Right lobe of liver (tissue), 4 donors: Measurements from ENCODE around the gene EVC.

Experiments used
- POLR2A ChIP-seq: fragments of 450-650 bp; IDR thresholded peaks from one replicate; pipeline ENCODE4 v1.6.1; 2017; ENCODE audit warnings: antibody characterized with exemption, mild to moderate bottlenecking
- TF ChIP-seq, protein P1 (sequence below), 4 donors: fragments of 200-600 bp in 3 of 4; fragments of 450-650 bp in 1 of 4; IDR thresholded peaks; one replicate each; pipeline versions ENCODE4 v1.5.1 to v1.8.0; 2016 to 2022; ENCODE audit warnings: antibody characterized with exemption in 4 of 4, mild to moderate bottlenecking in 2 of 4
- donor health status: DM: no; HTN: no; CAD: no.
- donor health status: DM: no; HTN: no; CAD: no.
- donor health status: DM: no; HTN: yes; CAD: no.

DNA sequence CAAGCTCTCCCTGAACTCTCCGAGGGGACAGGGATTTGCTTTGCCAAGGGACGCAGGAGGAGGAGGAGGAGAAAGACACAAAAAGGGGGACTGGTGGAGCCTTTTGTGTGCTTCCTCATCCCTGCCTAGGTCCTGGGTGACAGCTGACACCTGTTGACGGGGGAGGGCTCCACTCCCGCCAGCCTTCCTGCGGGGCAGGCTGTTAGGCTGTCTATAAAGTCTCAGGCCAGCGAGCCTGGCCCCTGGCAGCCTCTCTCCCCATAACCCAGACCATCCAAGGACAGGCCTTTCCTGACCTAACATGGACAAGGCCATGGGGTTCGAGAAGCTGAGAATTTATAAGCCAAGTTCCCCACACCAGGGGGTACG is 1.8 kb upstream of the EVC start:
- TF ChIP-seq, protein P1, sequence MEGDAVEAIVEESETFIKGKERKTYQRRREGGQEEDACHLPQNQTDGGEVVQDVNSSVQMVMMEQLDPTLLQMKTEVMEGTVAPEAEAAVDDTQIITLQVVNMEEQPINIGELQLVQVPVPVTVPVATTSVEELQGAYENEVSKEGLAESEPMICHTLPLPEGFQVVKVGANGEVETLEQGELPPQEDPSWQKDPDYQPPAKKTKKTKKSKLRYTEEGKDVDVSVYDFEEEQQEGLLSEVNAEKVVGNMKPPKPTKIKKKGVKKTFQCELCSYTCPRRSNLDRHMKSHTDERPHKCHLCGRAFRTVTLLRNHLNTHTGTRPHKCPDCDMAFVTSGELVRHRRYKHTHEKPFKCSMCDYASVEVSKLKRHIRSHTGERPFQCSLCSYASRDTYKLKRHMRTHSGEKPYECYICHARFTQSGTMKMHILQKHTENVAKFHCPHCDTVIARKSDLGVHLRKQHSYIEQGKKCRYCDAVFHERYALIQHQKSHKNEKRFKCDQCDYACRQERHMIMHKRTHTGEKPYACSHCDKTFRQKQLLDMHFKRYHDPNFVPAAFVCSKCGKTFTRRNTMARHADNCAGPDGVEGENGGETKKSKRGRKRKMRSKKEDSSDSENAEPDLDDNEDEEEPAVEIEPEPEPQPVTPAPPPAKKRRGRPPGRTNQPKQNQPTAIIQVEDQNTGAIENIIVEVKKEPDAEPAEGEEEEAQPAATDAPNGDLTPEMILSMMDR (IDR thresholded peaks at IDR 0.05) = no peak
- no peak for TF ChIP-seq POLR2A
